B cell (primary cell): ENCODE data around the gene DBX1. TPM values are rescaled to one million over a fixed set of nuclear protein-coding genes. Genes with fewer than 3 reads are reported as not detected.

Experiments
- ATAC-seq: fragments of 200-7000 bp; cut with Tn5 transposase; one replicate; pipeline ENCODE4 v1.10.0; 2021; ENCODE audit warnings: low read depth, mild to moderate bottlenecking, moderate number of reproducible peaks, moderate library complexity
- CTCF ChIA-PET: fragments of 350-600 bp; sonication (Branson Sonifier 250); formaldehyde crosslinking; loops from one replicate; lab custom pipeline; 2021; ENCODE audit warnings: antibody characterized with exemption, inconsistent platforms; lab: Charles Lee
- POLR2A ChIA-PET: fragments of 350-600 bp; sonication (Branson Sonifier 250); formaldehyde crosslinking; loops from one replicate; lab custom pipeline; 2021; ENCODE audit warnings: antibody characterized with exemption; lab: Charles Lee
- DNase-seq: peaks from one replicate; pipeline ENCODE4 v3.0.0; 2013
- H2AFZ ChIP-seq: 2 replicates; pipeline ENCODE4 v1.6.1; 2012; ENCODE audit warnings: mild to moderate bottlenecking, low read depth, low read length; ENCODE audit not compliant: insufficient read depth, poor library complexity, severe bottlenecking
- H3K27ac ChIP-seq, 2 donors: 1 replicate in 1 of 2; 2 replicates in 1 of 2; pipeline ENCODE4 v1.5.1; 2012 to 2013; ENCODE audit warnings: low read length in 2 of 2, mild to moderate bottlenecking in 2 of 2, moderate library complexity in 1 of 2
- H3K27me3 ChIP-seq, 4 experiments: fragments of 200-600 bp in 1 of 4; sonication (generic) in 1 of 4; replicated peaks in 1 of 4; 1 replicate in 2 of 4; 2 replicates in 2 of 4; pipeline versions ENCODE4 v1.6.1 to v1.7.0; 2013 to 2016; ENCODE audit warnings: low read length in 3 of 4, mild to moderate bottlenecking in 2 of 4, mixed read lengths in 1 of 4, moderate library complexity in 1 of 4; ENCODE audit not compliant: insufficient read depth in 4 of 4, control insufficient read depth in 3 of 4; ENCODE audit errors: control extremely low read depth in 1 of 4
- H3K36me3 ChIP-seq, 2 experiments: replicated peaks in 1 of 2; 1 replicate in 1 of 2; 2 replicates in 1 of 2; pipeline versions ENCODE4 v1.6.1 to v1.7.1; 2013; ENCODE audit warnings: low read length in 1 of 2; ENCODE audit not compliant: insufficient read depth in 2 of 2, control insufficient read depth in 1 of 2; ENCODE audit errors: control extremely low read depth in 1 of 2, extremely low read depth in 1 of 2
- H3K4me1 ChIP-seq, 2 donors: fragments of 200-600 bp in 1 of 2; sonication (generic) in 1 of 2; 1 replicate in 1 of 2; 2 replicates in 1 of 2; pipeline versions ENCODE4 v1.5.1 to v1.6.1; 2013 to 2017; ENCODE audit warnings: low read length in 2 of 2; ENCODE audit not compliant: control insufficient read depth in 2 of 2, insufficient read depth in 2 of 2
- H3K4me2 ChIP-seq: replicated peaks from 2 replicates; pipeline ENCODE3; 2012; ENCODE audit warnings: mild to moderate bottlenecking, low read depth, low read length; ENCODE audit not compliant: poor library complexity, severe bottlenecking
- H3K4me3 ChIP-seq, 5 experiments: fragments of 200-600 bp in 1 of 5; sonication (generic) in 1 of 5; 1 replicate in 3 of 5; 2 replicates in 2 of 5; pipeline versions ENCODE4 v1.5.1 to v1.7.0; 2011 to 2016; ENCODE audit warnings: low read length in 4 of 5, mild to moderate bottlenecking in 4 of 5, low read depth in 2 of 5, control low read depth in 1 of 5, moderate library complexity in 1 of 5; ENCODE audit not compliant: insufficient read depth in 1 of 5; ENCODE audit errors: control extremely low read depth in 1 of 5, extremely low read depth in 1 of 5
- H3K79me2 ChIP-seq: fragments of 200-600 bp; sonication (generic); one replicate; pipeline ENCODE4 v1.6.0; 2016; ENCODE audit warnings: low read length; ENCODE audit not compliant: control insufficient read depth, insufficient read depth
- H3K9ac ChIP-seq: fragments of 200-600 bp; sonication (generic); 2 replicates; pipeline ENCODE4 v1.6.1; 2017; ENCODE audit warnings: mild to moderate bottlenecking, low read length, moderate library complexity
- H3K9me3 ChIP-seq, 3 donors: one replicate each; pipeline versions ENCODE4 v1.6.1 to v1.7.1; 2013; ENCODE audit warnings: low read length in 2 of 3; ENCODE audit not compliant: control insufficient read depth in 2 of 3, insufficient read depth in 1 of 3; ENCODE audit errors: control extremely low read depth in 1 of 3
- H4K20me1 ChIP-seq: 2 replicates; pipeline ENCODE4 v1.6.0; 2012; ENCODE audit warnings: mild to moderate bottlenecking, low read length; ENCODE audit not compliant: insufficient read depth, control insufficient read depth, poor library complexity, severe bottlenecking
- H3K27ac Mint-ChIP-seq: one replicate; pipeline ENCODE4 v1.8.0; 2021; ENCODE audit warnings: mixed read lengths
- H3K27me3 Mint-ChIP-seq: one replicate; pipeline ENCODE4 v1.8.0; 2021; ENCODE audit warnings: mixed read lengths
- H3K4me1 Mint-ChIP-seq: one replicate; pipeline ENCODE4 v1.8.0; 2021; ENCODE audit warnings: mixed read lengths
- H3K4me3 Mint-ChIP-seq: one replicate; pipeline ENCODE4 v1.8.0; 2021; ENCODE audit warnings: mixed read lengths
- H3K9me3 Mint-ChIP-seq: one replicate; pipeline ENCODE4 v1.8.0; 2022; ENCODE audit warnings: mixed read lengths; ENCODE audit not compliant: insufficient read depth
- EZH2 ChIP-seq: IDR thresholded peaks from 2 replicates; pipeline ENCODE4 v1.6.1; 2012; ENCODE audit warnings: borderline replicate concordance, low read depth, mild to moderate bottlenecking, moderate library complexity, low read length; ENCODE audit not compliant: insufficient read depth, poor library complexity, severe bottlenecking
- WGBS: methylation state at CpG from one replicate; pipeline ENCODE4 v1.1.5; 2013; ENCODE audit warnings: missing lambda C conversion rate; ENCODE audit not compliant: insufficient coverage; 5-methylcytosine and 5-hydroxymethylcytosine counted together
- intact Hi-C: fragments of 100-400 bp; cut with micrococcal nuclease; formaldehyde crosslinking; loops from one replicate; pipeline ENCODE4 v1.10.0; 2022
- polyA plus RNA-seq: library from polyadenylated mRNA; depleted of rRNA; stranded (reverse); fragments of >200 nt; gene quantifications from 2 replicates; pipeline ENCODE4 v1.2.3, GENCODE V29; 2012
- total RNA-seq, 2 donors: library from RNA; stranded (reverse); fragments of 120-200 nt in 1 of 2; gene quantifications; 1 replicate in 1 of 2; 2 replicates in 1 of 2; pipeline versions ENCODE4 v1.2.3 to v1.2.4, GENCODE V29; 2013 to 2022
- TF ChIP-seq, protein P1 (sequence below): fragments of 200-600 bp; IDR thresholded peaks from one replicate; pipeline ENCODE4 v1.8.0; 2022; ENCODE audit warnings: antibody characterized with exemption, mild to moderate bottlenecking

DBX1 gene
- total and polyA plus RNA-seq, 2 donors (not counting 1 experiment from before 2014, with no cell fraction given), result not detected

DNA sequence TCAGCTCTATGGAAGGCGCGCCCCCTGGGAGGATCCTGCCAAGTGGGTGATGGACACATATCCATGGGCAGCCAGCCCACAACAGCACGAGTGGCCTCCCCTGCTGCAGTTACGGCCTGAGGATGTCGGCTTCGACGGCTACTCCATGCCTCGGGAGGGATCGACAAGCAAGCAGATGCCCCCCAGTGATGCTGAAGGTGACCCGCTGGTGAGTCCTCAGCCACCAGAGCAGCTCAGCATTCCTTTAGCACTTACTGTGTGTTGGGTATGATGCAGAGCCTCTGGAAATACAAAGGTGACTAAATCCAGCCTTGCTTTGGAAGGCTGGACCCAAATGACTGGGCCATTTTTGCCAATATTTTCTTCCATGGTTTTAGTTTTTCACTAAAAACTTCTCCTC lies 45.7 kb downstream of the DBX1 start:
- H3K4me3 ChIP-seq, result no peak overlapping the region
- intact Hi-C loops, result no loop called here
- 95% methylated on average over 10 of the region's 10 CpGs for WGBS
- no peak for ATAC-seq
- H3K4me2 ChIP-seq, result no peak overlapping the region
- H4K20me1 ChIP-seq, result no peaks in the 10 kb centered on the region
- peaks cover 0 to 3% (median 0%) of the 10 kb centered on the region in 3 donors for H3K9me3 ChIP-seq
- no peak overlapping the region for H3K27ac ChIP-seq
- H3K27me3 ChIP-seq, result no peaks in the 10 kb centered on the region
- H3K4me1 Mint-ChIP-seq, result peaks cover 3% of the 10 kb centered on the region
- TF ChIP-seq, protein P1, sequence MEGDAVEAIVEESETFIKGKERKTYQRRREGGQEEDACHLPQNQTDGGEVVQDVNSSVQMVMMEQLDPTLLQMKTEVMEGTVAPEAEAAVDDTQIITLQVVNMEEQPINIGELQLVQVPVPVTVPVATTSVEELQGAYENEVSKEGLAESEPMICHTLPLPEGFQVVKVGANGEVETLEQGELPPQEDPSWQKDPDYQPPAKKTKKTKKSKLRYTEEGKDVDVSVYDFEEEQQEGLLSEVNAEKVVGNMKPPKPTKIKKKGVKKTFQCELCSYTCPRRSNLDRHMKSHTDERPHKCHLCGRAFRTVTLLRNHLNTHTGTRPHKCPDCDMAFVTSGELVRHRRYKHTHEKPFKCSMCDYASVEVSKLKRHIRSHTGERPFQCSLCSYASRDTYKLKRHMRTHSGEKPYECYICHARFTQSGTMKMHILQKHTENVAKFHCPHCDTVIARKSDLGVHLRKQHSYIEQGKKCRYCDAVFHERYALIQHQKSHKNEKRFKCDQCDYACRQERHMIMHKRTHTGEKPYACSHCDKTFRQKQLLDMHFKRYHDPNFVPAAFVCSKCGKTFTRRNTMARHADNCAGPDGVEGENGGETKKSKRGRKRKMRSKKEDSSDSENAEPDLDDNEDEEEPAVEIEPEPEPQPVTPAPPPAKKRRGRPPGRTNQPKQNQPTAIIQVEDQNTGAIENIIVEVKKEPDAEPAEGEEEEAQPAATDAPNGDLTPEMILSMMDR, result no peak
- TF ChIP-seq EZH2, result no peak
- CTCF ChIA-PET, result interaction anchor here (0.9 to 7.0 kb wide), 2 partner anchors 14 to 58 kb away, joined by 3 to 51 read pairs; no protein-coding TSS in a partner anchor
- H3K4me1 ChIP-seq, result peaks cover 0 to 4% of the 10 kb centered on the region in 2 donors
- POLR2A ChIA-PET, result no interaction called here
- no peak overlapping the region for H2AFZ ChIP-seq
- peaks cover 19% of the 10 kb centered on the region for H3K27me3 Mint-ChIP-seq
- H3K79me2 ChIP-seq, result no peaks in the 10 kb centered on the region
- DNase-seq, result no peak
- no peaks in the 10 kb centered on the region for H3K9me3 Mint-ChIP-seq
- H3K4me3 Mint-ChIP-seq, result no peak overlapping the region
- no peaks in the 10 kb centered on the region for H3K36me3 ChIP-seq
- no peak overlapping the region for H3K9ac ChIP-seq
- no peak overlapping the region for H3K27ac Mint-ChIP-seq

DNA sequence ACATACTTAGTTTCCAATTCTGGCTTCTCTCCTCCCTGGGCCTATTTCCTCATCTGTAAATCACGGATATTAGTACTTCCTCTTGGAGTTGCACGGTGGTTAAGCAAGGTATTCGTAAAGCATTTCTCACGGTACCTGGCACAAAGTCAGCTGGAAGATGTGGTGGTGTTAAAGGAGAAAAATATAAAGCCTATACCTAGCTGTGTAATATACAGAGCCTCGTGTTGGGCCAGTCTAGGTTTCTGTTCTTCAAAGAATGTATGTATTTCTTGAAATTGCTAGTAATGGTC lies 47.2 kb downstream of the DBX1 start:
- intact Hi-C loops, result no loop called here
- Histone ChIP-seq H2AFZ (no peak overlapping the region), H3K27ac (no peak overlapping the region), H3K27me3 (no peaks in the 10 kb centered on the region), H3K9me3 (peaks cover 0 to 3% (median 0%) of the 10 kb centered on the region in 3 donors), H3K4me2 (no peak overlapping the region), H3K36me3 (no peaks in the 10 kb centered on the region), H3K4me3 (no peak overlapping the region), H3K4me1 (peaks cover 0 to 4% of the 10 kb centered on the region in 2 donors), H3K9ac (no peak overlapping the region), H4K20me1 (no peaks in the 10 kb centered on the region), H3K79me2 (no peaks in the 10 kb centered on the region)
- Mint-ChIP-seq H3K4me1 (peaks cover 3% of the 10 kb centered on the region), H3K27ac (no peak overlapping the region), H3K9me3 (no peaks in the 10 kb centered on the region), H3K27me3 (peaks cover 12% of the 10 kb centered on the region), H3K4me3 (no peak overlapping the region)
- DNase-seq (no peak), ATAC-seq (no peak)
- TF ChIP-seq, protein P1, result no peak
- no peak for TF ChIP-seq EZH2
- ChIA-PET POLR2A (no interaction called here), CTCF (interaction anchor here (0.7 to 7.0 kb wide), 3 partner anchors 16 to 161 kb away, joined by 3 to 51 read pairs (median 28); no protein-coding TSS in a partner anchor)
- WGBS, result 10% methylated on average over 3 of the region's 5 CpGs
